GM19452 (cell line): ENCODE results near the gene B3GNT2.
"Not testable (repeated sequence)": the region's sequence is repeated elsewhere in the genome, so short reads cannot be mapped to it uniquely, and the experiment has no call there.

ENCODE experiments used
- ATAC-seq: cut with Tn5 transposase; IDR thresholded peaks from one replicate; pipeline ENCODE4 v1.9.1; 2021; ENCODE audit not compliant: unreplicated experiment

B3GNT2 gene

GRCh38 chr2:62195421-62196277, at the start of gene B3GNT2:
B3GNT2 (plus strand) TSS chr2:62196115; CDS start chr2:62222221, 26,106 bp downstream.
- ATAC-seq: peak; percentile 54

- ATAC-seq: not testable (repeated sequence)
Observed at GRCh38 chr2:62146790-62147189, 49.1 kb upstream of the B3GNT2 start.

GRCh38 chr2:62147610-62148301, 48.2 kb upstream of the B3GNT2 start:
- no peak for ATAC-seq

GRCh38 chr2:62149708-62150107, 46.2 kb upstream of the B3GNT2 start:
- ATAC-seq: no peak

GRCh38 chr2:62150597-62151305, 45.2 kb upstream of the B3GNT2 start:
- ATAC-seq: no peak

- ATAC-seq: no peak
Observed at GRCh38 chr2:62151306-62151638, 44.6 kb upstream of the B3GNT2 start.

GRCh38 chr2:62152000-62152399, 43.9 kb upstream of the B3GNT2 start:
- ATAC-seq: no peak

GRCh38 chr2:62156861-62157496, 38.9 kb upstream of the B3GNT2 start:
- no peak for ATAC-seq

GRCh38 chr2:62158444-62159121, 37.3 kb upstream of the B3GNT2 start:
- no peak for ATAC-seq

- ATAC-seq: not testable (repeated sequence)
Observed at GRCh38 chr2:62160691-62161090, 35.2 kb upstream of the B3GNT2 start.

GRCh38 chr2:62163106-62163831, 32.6 kb upstream of the B3GNT2 start:
- no peak for ATAC-seq

GRCh38 chr2:62163834-62164233, 32.1 kb upstream of the B3GNT2 start:
- ATAC-seq: no peak

GRCh38 chr2:62175728-62176127, 20.2 kb upstream of the B3GNT2 start:
- no peak for ATAC-seq

- ATAC-seq: no peak
Observed at GRCh38 chr2:62176801-62177200, 19.1 kb upstream of the B3GNT2 start.

- no peak for ATAC-seq
Observed at GRCh38 chr2:62177392-62178049, 18.4 kb upstream of the B3GNT2 start.

- no peak for ATAC-seq
Observed at GRCh38 chr2:62178741-62179271, 17.1 kb upstream of the B3GNT2 start.

- no peak for ATAC-seq
Observed at GRCh38 chr2:62180975-62181374, 14.9 kb upstream of the B3GNT2 start.

GRCh38 chr2:62181843-62182242, 14.1 kb upstream of the B3GNT2 start:
- ATAC-seq: no peak

- no peak for ATAC-seq
Observed at GRCh38 chr2:62184512-62185230, 11.2 kb upstream of the B3GNT2 start.
